ENCODE measurements around the gene ARHGAP15.

DNA sequence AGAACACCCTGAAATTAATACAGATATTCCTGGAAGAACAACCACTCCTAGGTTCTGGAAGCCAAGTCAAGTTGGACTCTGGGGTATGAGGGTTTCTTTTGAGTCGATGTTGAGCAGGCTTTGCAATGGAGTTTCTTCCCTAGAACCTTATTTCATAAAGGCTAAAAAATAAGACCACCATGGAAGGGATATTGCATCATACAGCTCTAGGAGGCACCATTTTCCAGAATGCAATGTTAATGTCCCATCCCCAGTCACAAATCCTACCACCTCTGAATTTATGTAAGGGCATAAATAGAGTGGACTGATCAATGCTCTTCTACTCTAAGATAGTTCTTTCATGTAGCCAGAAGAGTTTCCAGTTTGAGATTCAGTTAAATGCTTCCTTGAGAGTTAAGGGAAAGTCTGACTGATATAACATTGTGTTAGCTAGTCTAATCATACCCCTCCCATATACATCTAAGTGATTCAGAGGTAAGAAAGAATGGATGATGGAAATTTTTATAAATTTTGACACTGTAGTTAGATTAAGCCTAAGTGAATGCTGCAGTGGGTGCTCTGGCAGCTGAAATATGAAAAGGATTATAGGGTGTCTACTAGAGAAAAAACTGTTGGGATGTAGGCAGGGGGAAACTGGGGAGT is 22.0 kb downstream of the ARHGAP15 start:
- TF ChIP-seq, protein P1, sequence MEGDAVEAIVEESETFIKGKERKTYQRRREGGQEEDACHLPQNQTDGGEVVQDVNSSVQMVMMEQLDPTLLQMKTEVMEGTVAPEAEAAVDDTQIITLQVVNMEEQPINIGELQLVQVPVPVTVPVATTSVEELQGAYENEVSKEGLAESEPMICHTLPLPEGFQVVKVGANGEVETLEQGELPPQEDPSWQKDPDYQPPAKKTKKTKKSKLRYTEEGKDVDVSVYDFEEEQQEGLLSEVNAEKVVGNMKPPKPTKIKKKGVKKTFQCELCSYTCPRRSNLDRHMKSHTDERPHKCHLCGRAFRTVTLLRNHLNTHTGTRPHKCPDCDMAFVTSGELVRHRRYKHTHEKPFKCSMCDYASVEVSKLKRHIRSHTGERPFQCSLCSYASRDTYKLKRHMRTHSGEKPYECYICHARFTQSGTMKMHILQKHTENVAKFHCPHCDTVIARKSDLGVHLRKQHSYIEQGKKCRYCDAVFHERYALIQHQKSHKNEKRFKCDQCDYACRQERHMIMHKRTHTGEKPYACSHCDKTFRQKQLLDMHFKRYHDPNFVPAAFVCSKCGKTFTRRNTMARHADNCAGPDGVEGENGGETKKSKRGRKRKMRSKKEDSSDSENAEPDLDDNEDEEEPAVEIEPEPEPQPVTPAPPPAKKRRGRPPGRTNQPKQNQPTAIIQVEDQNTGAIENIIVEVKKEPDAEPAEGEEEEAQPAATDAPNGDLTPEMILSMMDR (conservative IDR thresholded peaks at IDR 0.05; ENCODE audit: low read depth in 2 of 2), result no peak
- TF ChIP-seq, protein P2, sequence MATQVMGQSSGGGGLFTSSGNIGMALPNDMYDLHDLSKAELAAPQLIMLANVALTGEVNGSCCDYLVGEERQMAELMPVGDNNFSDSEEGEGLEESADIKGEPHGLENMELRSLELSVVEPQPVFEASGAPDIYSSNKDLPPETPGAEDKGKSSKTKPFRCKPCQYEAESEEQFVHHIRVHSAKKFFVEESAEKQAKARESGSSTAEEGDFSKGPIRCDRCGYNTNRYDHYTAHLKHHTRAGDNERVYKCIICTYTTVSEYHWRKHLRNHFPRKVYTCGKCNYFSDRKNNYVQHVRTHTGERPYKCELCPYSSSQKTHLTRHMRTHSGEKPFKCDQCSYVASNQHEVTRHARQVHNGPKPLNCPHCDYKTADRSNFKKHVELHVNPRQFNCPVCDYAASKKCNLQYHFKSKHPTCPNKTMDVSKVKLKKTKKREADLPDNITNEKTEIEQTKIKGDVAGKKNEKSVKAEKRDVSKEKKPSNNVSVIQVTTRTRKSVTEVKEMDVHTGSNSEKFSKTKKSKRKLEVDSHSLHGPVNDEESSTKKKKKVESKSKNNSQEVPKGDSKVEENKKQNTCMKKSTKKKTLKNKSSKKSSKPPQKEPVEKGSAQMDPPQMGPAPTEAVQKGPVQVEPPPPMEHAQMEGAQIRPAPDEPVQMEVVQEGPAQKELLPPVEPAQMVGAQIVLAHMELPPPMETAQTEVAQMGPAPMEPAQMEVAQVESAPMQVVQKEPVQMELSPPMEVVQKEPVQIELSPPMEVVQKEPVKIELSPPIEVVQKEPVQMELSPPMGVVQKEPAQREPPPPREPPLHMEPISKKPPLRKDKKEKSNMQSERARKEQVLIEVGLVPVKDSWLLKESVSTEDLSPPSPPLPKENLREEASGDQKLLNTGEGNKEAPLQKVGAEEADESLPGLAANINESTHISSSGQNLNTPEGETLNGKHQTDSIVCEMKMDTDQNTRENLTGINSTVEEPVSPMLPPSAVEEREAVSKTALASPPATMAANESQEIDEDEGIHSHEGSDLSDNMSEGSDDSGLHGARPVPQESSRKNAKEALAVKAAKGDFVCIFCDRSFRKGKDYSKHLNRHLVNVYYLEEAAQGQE (IDR thresholded peaks at IDR 0.05; ENCODE audit: unreplicated experiment), result no peak
- TF ChIP-seq POLR2AphosphoS5 (IDR thresholded peaks at IDR 0.05; ENCODE audit: low read depth) (no peak), JUNB (IDR thresholded peaks at IDR 0.05; ENCODE audit: unreplicated experiment) (no peak), ZNF331 (CRISPR knock-in tag; IDR thresholded peaks at IDR 0.05; ENCODE audit: low read depth) (no peak), EZH2 (IDR thresholded peaks at IDR 0.05; ENCODE audit: low read depth, unreplicated experiment) (no peak), CREB1 (CRISPR knock-in tag; IDR thresholded peaks at IDR 0.05; ENCODE audit: low read depth) (no peak), EZH2phosphoT487 (IDR thresholded peaks at IDR 0.05; ENCODE audit: unreplicated experiment) (no peak), NANOG (IDR thresholded peaks at IDR 0.05; ENCODE audit: borderline replicate concordance) (no peak), STAT1 (IDR thresholded peaks at IDR 0.05; ENCODE audit: unreplicated experiment) (no peak)
- TF ChIP-seq, protein P3, sequence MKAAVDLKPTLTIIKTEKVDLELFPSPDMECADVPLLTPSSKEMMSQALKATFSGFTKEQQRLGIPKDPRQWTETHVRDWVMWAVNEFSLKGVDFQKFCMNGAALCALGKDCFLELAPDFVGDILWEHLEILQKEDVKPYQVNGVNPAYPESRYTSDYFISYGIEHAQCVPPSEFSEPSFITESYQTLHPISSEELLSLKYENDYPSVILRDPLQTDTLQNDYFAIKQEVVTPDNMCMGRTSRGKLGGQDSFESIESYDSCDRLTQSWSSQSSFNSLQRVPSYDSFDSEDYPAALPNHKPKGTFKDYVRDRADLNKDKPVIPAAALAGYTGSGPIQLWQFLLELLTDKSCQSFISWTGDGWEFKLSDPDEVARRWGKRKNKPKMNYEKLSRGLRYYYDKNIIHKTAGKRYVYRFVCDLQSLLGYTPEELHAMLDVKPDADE (IDR thresholded peaks at IDR 0.05), result no peak
- TF ChIP-seq, protein P4, sequence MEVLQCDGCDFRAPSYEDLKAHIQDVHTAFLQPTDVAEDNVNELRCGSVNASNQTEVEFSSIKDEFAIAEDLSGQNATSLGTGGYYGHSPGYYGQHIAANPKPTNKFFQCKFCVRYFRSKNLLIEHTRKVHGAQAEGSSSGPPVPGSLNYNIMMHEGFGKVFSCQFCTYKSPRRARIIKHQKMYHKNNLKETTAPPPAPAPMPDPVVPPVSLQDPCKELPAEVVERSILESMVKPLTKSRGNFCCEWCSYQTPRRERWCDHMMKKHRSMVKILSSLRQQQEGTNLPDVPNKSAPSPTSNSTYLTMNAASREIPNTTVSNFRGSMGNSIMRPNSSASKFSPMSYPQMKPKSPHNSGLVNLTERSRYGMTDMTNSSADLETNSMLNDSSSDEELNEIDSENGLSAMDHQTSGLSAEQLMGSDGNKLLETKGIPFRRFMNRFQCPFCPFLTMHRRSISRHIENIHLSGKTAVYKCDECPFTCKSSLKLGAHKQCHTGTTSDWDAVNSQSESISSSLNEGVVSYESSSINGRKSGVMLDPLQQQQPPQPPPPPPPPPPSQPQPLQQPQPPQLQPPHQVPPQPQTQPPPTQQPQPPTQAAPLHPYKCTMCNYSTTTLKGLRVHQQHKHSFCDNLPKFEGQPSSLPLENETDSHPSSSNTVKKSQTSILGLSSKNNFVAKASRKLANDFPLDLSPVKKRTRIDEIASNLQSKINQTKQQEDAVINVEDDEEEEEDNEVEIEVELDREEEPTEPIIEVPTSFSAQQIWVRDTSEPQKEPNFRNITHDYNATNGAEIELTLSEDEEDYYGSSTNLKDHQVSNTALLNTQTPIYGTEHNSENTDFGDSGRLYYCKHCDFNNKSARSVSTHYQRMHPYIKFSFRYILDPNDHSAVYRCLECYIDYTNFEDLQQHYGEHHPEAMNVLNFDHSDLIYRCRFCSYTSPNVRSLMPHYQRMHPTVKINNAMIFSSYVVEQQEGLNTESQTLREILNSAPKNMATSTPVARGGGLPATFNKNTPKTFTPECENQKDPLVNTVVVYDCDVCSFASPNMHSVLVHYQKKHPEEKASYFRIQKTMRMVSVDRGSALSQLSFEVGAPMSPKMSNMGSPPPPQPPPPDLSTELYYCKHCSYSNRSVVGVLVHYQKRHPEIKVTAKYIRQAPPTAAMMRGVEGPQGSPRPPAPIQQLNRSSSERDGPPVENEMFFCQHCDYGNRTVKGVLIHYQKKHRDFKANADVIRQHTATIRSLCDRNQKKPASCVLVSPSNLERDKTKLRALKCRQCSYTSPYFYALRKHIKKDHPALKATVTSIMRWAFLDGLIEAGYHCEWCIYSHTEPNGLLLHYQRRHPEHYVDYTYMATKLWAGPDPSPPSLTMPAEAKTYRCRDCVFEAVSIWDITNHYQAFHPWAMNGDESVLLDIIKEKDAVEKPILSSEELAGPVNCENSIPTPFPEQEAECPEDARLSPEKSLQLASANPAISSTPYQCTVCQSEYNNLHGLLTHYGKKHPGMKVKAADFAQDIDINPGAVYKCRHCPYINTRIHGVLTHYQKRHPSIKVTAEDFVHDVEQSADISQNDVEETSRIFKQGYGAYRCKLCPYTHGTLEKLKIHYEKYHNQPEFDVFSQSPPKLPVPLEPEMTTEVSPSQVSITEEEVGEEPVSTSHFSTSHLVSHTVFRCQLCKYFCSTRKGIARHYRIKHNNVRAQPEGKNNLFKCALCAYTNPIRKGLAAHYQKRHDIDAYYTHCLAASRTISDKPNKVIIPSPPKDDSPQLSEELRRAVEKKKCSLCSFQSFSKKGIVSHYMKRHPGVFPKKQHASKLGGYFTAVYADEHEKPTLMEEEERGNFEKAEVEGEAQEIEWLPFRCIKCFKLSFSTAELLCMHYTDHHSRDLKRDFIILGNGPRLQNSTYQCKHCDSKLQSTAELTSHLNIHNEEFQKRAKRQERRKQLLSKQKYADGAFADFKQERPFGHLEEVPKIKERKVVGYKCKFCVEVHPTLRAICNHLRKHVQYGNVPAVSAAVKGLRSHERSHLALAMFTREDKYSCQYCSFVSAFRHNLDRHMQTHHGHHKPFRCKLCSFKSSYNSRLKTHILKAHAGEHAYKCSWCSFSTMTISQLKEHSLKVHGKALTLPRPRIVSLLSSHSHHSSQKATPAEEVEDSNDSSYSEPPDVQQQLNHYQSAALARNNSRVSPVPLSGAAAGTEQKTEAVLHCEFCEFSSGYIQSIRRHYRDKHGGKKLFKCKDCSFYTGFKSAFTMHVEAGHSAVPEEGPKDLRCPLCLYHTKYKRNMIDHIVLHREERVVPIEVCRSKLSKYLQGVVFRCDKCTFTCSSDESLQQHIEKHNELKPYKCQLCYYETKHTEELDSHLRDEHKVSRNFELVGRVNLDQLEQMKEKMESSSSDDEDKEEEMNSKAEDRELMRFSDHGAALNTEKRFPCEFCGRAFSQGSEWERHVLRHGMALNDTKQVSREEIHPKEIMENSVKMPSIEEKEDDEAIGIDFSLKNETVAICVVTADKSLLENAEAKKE (CRISPR knock-in tag; IDR thresholded peaks at IDR 0.05), result no peak

All from GM23338 (cell line).